GM19438 (cell line): Measurements from ENCODE around the gene HIBCH.
"Not testable (repeated sequence)": the region's sequence is repeated elsewhere in the genome, so short reads cannot be mapped to it uniquely, and the experiment has no call there.

Source experiments
- ATAC-seq: cut with Tn5 transposase; IDR thresholded peaks from one replicate; pipeline ENCODE4 v1.9.1; 2021; ENCODE audit warnings: low read depth; ENCODE audit not compliant: unreplicated experiment

Gene HIBCH

GRCh38 chr2:190343536-190344275 is 24.1 kb upstream of the HIBCH start, which contains the start of gene INPP1:
Gene INPP1, plus strand, starts transcription at chr2:190343589. Its CDS starts 16,514 bp downstream, at chr2:190360103.
- peak; percentile 67 for ATAC-seq

GRCh38 chr2:190343089-190343535 is 23.5 kb upstream of the HIBCH start:
- peak; percentile 36 for ATAC-seq

- no peak for ATAC-seq
These were observed 23.0 kb upstream of the HIBCH start for GRCh38 chr2:190342611-190343010.

GRCh38 chr2:190340369-190340768 is 20.7 kb upstream of the HIBCH start:
- ATAC-seq, result no peak

- no peak for ATAC-seq
These were observed 19.8 kb upstream of the HIBCH start for GRCh38 chr2:190339394-190339793.

GRCh38 chr2:190338453-190338852 is 18.8 kb upstream of the HIBCH start:
- ATAC-seq, result no peak

GRCh38 chr2:190336420-190336819 is 16.8 kb upstream of the HIBCH start:
- ATAC-seq, result no peak

- not testable (repeated sequence) for ATAC-seq
These were observed 16.0 kb upstream of the HIBCH start for GRCh38 chr2:190335584-190335983.

- ATAC-seq, result no peak
These were observed 15.6 kb upstream of the HIBCH start for GRCh38 chr2:190335225-190335559.

- ATAC-seq, result no peak
These were observed 15.0 kb upstream of the HIBCH start for GRCh38 chr2:190334479-190335224.

- ATAC-seq, result no peak
These were observed 14.3 kb upstream of the HIBCH start for GRCh38 chr2:190333928-190334327.

- no peak for ATAC-seq
These were observed 13.8 kb upstream of the HIBCH start for GRCh38 chr2:190333395-190333794.

GRCh38 chr2:190328573-190329147 is 9.0 kb upstream of the HIBCH start:
- ATAC-seq, result no peak

GRCh38 chr2:190327867-190328572 is 8.4 kb upstream of the HIBCH start:
- no peak for ATAC-seq

GRCh38 chr2:190325588-190325987 is 6.0 kb upstream of the HIBCH start:
- ATAC-seq, result no peak

GRCh38 chr2:190323406-190323805 is 3.8 kb upstream of the HIBCH start:
- no peak for ATAC-seq

GRCh38 chr2:190320696-190321095 is 1.1 kb upstream of the HIBCH start:
- no peak for ATAC-seq

- ATAC-seq, result peak; percentile 41
These were observed 583 bp downstream of the HIBCH start for GRCh38 chr2:190318931-190319554.

GRCh38 chr2:190318514-190318913 is 1.1 kb downstream of the HIBCH start:
- no peak for ATAC-seq

GRCh38 chr2:190315273-190315672 is 4.4 kb downstream of the HIBCH start:
- ATAC-seq, result no peak

GRCh38 chr2:190313880-190314279 is 5.7 kb downstream of the HIBCH start:
- no peak for ATAC-seq
